ENCODE results near the gene PRDM15.

The PRDM15 gene

GRCh38 chr21:41825216-41825615 is 53.9 kb downstream of the PRDM15 start:
- no peak for DNase-seq (ENCODE audit: low read depth in 1 of 2, low spot score in 1 of 2)

GRCh38 chr21:41824466-41825207 is 54.5 kb downstream of the PRDM15 start:
- no peak for DNase-seq (ENCODE audit: low read depth in 1 of 2, low spot score in 1 of 2)

GRCh38 chr21:41823906-41824305 is 55.2 kb downstream of the PRDM15 start:
- DNase-seq (ENCODE audit: low read depth in 1 of 2, low spot score in 1 of 2), result no peak

GRCh38 chr21:41823166-41823565 is 56.0 kb downstream of the PRDM15 start:
- no peak for DNase-seq (ENCODE audit: low read depth in 1 of 2, low spot score in 1 of 2)

GRCh38 chr21:41821756-41822431 is 57.2 kb downstream of the PRDM15 start:
- DNase-seq (ENCODE audit: low read depth in 1 of 2, low spot score in 1 of 2), result no peak

DNA sequence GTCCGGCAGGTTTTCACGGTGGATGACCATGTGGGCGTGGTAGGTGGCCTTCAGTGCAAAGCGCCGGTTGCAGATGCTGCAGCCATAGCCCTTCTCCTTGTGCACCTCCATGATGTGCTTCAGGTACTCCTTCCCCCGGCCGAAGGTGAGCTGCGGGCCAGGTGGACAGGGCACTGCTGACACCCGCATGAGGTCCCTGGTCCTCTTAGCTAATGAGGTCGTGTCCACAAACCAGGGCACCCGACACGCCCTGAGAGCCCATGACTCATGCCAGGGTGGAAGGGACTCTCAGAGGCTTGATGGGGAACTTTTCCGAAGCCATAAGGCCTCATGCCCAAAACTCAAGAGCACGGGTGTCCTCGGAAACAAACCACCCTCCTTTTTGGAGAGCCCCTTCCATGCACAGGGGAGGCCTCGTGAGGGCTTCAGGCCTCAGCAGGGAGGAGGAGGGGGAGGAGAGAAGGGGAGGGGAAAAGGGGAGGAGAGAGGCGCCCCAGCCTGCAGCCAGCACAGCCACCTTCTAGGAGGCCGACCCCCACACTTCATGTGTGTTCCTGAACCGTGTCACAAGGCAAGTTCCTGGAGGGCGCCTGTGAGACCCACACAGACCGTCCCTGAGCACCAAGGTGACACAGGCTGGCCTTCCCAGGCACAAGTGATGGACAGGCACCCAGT is 57.9 kb downstream of the PRDM15 start:
- no peak for DNase-seq (ENCODE audit: low read depth in 1 of 2, low spot score in 1 of 2)

GRCh38 chr21:41820384-41821080 is 58.6 kb downstream of the PRDM15 start:
- no peak for DNase-seq (ENCODE audit: low read depth in 1 of 2, low spot score in 1 of 2)

GRCh38 chr21:41819856-41820281 is 59.3 kb downstream of the PRDM15 start:
- no peak for DNase-seq (ENCODE audit: low read depth in 1 of 2, low spot score in 1 of 2)

DNA sequence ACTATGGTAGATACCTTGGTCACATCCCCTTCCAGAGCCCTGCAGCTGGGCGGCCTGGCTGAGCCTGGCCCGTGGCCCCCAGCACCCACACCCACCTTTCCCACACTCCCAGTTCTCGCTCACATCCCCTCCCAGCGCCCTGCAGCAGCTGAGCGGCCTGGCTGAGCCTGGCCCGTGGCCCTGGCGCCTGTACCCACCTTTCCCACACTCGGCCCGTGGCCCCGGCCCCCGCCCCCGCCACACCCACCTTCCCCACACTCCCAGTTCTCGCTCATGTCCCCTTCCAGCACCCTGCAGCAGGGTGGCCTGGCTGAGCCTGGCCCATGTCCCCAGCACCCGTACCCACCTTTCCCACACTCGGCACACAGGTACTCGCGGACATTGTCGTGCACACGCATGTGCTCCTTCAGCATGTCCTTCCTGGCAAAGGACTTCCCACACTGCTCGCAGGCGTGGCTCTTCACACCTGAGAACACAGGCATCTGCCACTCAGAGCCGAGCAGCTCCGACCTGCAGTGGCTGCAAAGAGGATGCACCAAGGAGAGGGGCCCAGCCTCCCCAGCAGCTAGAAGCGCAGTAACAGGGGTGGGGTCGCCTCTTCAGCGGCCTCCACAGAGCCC is 59.8 kb downstream of the PRDM15 start:
- no peak for DNase-seq (ENCODE audit: low read depth in 1 of 2, low spot score in 1 of 2)

GRCh38 chr21:41817877-41818855 is 61.0 kb downstream of the PRDM15 start:
- no peak for DNase-seq (ENCODE audit: low read depth in 1 of 2, low spot score in 1 of 2)

DNA sequence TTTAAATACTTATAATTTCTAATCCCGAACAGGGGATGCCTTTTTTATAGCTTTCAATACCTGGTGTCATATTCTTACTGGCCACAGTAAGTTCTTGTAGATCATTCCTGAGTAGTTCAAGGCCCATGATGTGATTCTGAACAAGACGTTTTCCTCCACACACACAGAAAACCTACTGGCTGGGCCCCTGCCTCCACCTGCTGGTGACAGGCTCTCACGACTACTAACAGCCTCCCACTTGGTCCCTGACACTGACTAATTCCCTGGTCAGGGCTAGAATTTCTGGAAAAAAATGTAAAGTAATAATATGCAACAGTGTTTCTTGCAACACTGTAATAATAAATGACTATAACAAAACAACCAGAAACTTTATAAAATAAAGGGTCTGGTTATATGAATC is 61.9 kb downstream of the PRDM15 start:
- no peak for DNase-seq (ENCODE audit: low read depth in 1 of 2, low spot score in 1 of 2)

DNA sequence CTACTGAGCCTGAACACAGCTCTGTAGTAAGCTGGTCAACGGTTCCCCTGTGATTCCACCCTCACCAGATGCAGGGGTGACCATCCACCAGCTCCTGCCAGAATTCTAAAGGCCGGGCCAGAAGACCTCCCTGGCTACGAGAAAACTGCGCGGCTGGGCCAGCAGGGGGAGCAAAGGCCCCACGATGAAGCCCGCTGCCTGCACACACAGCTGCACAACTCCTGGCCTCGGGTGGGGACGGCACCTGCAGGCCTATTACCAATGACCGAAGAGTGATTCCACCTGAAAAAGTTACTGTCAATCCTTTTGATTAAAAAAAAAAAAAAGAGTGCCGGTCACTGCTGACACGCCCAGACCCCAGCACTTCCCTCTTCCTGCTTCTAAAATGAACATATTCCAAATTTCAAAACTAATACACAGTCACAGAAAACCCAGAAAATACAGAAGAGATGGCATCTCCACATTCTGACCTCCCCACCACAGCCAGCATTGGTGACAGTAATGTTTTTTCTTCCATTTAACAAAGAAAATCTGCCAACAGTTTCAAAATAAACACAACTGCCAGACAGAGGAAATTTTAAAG is 62.5 kb downstream of the PRDM15 start:
- peak in 1 of 2 donors; percentile 30 for DNase-seq (ENCODE audit: low read depth in 1 of 2, low spot score in 1 of 2)

- DNase-seq (ENCODE audit: low read depth in 1 of 2, low spot score in 1 of 2), result no peak
These were observed 63.2 kb downstream of the PRDM15 start for GRCh38 chr21:41815652-41816582.

DNA sequence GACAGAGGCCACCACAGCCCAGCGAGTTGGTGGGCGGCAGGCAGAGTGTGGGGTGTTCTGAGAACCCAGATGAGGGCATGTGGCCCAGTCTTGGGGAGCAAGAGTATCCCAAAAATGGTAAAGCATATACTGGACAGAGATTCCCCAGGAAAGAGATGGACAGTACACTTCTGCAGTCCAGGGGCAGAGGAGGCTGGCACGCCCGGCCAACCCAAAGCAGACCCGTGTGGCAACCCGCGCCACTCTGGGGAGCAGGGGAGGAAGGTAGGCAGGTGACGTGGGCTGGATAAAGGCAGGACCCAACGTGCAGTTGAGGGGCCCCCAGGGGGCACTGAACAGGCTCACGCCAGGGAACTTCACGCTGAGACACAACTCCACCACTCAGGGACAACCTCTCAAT is 65.9 kb downstream of the PRDM15 start:
- no peak for DNase-seq (ENCODE audit: low read depth in 1 of 2, low spot score in 1 of 2)

- DNase-seq (ENCODE audit: low read depth in 1 of 2, low spot score in 1 of 2), result no peak
These were observed 66.5 kb downstream of the PRDM15 start for GRCh38 chr21:41812679-41813078.

- no peak for DNase-seq (ENCODE audit: low read depth in 1 of 2, low spot score in 1 of 2)
These were observed 68.6 kb downstream of the PRDM15 start for GRCh38 chr21:41810597-41810932.

GRCh38 chr21:41809891-41810596 is 69.1 kb downstream of the PRDM15 start:
- DNase-seq (ENCODE audit: low read depth in 1 of 2, low spot score in 1 of 2), result no peak

DNA sequence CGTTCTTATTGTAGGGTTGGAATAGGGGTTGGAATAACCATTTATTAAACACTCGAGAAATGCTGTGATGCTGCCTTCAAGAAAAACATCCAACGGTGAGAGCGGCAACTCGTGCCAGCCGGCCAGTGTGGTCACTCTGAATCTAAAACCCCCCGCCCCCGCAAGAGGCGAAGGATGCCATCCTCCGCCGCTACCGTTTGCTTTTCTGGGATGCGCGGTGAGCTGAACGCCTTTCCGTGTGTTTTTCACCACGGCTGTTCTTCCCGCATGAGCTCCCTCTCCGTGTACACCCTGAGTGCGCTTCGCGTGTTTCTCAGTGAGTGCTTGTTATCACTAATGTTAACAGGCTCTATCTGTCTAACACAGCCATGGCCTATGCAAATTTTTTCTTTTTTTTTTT is 70.3 kb downstream of the PRDM15 start:
- DNase-seq (ENCODE audit: low read depth in 1 of 2, low spot score in 1 of 2), result no peak

All from activated T-helper 1 cell treated with anti-CD3 and anti-CD28 coated beads, Interleukin-2, amount 50 U/mL, for 16 hours (primary cell).